CD4-positive, alpha-beta T cell treated with Interleukin-6 at 100 ng/mL for 8 hours (primary cell): ENCODE data around the gene FBXO24.

Experiments used
- DNase-seq: peaks from one replicate; pipeline ENCODE4 v3.0.0-alpha.2; 2020; ENCODE audit warnings: mixed read lengths, low spot score

FBXO24 gene

DNA sequence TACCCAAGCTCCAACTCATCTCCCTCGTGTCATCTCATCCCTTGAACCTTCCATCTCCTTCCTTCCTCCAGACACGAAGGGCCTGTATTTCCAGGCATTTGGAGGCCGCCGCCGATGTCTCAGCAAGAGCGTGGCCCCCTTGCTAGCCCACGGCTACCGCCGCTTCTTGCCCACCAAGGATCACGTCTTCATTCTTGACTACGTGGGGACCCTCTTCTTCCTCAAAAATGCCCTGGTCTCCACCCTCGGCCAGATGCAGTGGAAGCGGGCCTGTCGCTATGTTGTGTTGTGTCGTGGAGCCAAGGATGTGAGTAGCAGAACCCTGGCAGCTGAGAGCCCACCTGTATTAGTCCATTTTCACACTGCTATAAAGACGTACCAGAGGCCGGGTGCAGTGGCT is 5.5 kb downstream of the FBXO24 start:
- no peak for DNase-seq

DNA sequence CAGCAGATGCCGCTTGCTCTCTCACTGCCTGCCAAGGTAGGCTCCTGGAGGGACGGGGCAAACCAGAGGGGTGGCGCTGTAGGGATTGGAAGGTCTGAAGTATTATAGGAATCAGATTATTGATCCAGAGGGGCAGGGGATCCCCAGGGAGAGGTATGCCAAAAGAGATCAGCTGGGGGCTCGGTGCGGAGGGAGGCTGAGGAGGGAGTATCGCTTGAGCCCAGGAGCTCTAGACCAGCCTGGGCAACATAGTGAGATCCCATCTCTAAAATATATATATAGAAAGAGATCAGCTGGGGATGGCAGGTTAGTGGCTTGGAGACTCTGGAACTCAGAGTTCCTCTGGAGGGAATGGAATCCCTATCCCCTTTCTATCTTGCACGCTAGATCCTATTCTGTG is 9.1 kb downstream of the FBXO24 start:
- DNase-seq: no peak

DNA sequence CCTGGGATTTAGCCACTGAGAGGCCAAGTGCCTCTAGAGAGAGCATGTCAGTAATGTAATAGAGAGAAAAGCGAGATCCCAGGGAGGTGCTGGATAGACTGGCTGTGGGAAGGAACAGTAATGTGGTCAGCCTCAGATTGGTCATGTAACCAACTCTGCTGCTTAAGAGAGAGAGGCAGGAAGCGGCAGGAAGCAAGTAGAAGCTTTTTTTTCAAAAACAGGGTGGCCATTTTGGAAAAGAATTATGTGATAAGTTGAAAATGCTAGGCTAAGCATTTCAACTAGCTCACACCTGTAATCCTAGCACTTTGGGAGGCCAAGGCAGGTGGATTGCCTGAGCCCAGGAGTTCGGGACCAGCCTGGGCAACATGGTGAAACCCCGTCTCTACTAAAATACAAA is 12.3 kb downstream of the FBXO24 start:
- no peak for DNase-seq

GRCh38 chr7:100599911-100600729 is 14.0 kb downstream of the FBXO24 start:
- DNase-seq: no peak

GRCh38 chr7:100600730-100601038 is 14.6 kb downstream of the FBXO24 start:
- DNase-seq: no peak

DNA sequence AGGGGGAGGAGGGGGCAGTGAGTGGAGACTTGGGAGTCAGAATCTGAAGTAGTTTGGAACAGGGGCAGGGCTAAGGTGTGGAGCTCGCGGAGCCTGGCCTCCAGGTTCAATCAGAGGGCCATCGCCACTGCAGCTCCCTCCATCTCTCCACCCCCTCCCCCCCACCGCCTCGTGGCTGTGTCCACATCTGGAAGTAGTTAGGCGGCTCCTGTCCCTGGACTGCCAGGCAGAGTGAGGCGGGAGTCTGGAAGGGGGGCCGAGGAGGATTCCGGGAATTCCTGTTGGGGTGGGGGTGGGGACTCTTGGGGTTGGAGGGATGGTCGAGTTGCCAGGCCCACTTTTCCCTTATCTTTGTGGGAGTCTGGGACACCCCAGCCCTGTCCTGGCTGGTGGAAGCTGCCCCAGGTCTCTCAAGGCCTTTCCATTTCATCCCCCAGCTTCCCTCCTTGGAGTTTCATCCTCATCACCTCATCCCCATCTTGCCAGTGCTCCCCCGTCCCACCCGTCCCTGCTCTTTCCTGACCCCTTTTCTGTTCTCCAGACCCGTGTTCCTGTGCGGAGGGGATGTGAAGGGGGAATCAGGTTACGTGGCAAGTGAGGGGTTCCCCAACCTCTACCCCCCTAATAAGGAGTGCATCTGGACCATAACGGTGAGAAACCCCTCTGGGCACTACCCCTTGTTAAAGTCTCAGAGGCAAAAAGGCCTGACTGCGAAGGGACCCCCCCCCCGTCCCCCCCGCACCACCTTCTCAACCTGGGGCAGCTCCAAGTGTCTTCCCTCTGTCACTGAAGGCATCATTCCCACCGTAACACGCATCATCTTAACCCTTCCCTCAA is 17.0 kb downstream of the FBXO24 start:
- no peak for DNase-seq

DNA sequence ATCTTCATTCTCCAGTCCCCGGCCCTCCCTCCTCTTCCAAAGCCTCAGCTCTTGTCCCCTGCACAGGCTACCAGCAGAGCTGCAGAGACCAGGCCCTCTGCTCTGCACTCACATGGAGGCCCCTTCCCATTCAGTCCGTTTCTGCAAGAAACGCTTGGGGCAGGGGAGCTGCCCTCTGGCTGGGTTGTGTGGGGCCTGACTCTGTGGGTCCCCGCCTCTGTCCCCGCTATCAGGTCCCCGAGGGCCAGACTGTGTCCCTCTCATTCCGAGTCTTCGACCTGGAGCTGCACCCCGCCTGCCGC is 17.5 kb downstream of the FBXO24 start:
- DNase-seq: no peak

- DNase-seq: peak; percentile 81
Measured at GRCh38 chr7:100604028-100604975, 18.2 kb downstream of the FBXO24 start.

DNA sequence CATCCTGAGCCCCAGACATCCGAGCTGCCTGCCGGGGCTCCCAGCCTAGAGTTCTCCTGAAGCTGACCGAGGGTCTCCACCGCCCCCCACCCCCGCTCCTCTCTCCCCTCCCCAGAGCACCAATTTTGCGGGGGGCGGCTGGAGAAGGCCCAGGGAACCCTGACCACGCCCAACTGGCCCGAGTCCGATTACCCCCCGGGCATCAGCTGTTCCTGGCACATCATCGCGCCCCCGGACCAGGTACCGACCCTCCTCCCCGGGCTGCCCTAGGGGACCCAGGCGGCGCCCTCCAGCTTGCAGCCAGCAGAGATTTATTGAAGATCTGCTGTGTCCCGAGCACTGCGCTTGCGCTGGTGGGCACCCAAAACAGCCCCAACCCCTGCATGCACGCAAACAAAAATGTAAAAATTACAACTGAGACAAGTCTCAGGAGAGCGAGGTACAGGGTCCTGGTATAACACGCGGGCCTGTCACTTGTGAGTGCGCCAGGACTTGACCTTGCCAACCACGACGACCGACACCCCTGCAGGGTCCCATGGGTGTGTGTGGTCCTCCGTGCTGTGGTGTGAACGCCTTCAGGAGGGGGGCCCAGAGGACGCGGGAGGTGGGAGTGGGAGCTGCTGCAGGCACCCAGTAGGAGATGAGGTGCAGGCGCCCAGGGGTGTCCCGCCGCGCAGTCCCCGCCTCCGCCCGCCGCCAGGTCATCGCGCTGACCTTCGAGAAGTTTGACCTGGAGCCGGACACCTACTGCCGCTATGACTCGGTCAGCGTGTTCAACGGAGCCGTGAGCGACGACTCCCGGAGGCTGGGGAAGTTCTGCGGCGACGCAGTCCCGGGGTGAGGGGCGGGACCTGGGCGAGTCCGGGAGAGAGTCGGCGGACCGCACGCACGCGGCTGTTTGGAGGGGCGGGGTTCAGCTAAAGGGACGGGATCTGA is 19.1 kb downstream of the FBXO24 start:
- DNase-seq: no peak

- DNase-seq: no peak
Measured at GRCh38 chr7:100606313-100606712, 20.2 kb downstream of the FBXO24 start.

GRCh38 chr7:100607111-100607510 is 21.0 kb downstream of the FBXO24 start:
- no peak for DNase-seq

DNA sequence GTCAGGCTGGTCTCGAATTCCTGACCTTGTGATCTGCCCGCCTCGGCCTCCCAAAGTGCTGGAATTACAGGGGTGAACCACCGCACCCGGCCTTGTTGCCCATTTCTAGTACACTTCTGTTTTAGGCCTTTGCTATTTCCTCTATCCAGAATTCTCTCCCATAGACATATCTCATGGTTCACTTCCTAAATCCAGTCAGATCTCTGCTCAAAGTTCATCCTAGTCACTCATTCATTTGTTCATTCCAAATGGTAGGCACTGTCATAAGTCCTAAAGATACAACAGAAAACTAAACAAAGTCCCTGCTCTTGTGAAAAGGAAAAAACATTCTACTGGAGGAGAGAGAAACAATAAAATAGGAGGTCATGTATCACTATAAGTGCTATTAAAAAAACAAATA is 23.8 kb downstream of the FBXO24 start:
- no peak for DNase-seq

DNA sequence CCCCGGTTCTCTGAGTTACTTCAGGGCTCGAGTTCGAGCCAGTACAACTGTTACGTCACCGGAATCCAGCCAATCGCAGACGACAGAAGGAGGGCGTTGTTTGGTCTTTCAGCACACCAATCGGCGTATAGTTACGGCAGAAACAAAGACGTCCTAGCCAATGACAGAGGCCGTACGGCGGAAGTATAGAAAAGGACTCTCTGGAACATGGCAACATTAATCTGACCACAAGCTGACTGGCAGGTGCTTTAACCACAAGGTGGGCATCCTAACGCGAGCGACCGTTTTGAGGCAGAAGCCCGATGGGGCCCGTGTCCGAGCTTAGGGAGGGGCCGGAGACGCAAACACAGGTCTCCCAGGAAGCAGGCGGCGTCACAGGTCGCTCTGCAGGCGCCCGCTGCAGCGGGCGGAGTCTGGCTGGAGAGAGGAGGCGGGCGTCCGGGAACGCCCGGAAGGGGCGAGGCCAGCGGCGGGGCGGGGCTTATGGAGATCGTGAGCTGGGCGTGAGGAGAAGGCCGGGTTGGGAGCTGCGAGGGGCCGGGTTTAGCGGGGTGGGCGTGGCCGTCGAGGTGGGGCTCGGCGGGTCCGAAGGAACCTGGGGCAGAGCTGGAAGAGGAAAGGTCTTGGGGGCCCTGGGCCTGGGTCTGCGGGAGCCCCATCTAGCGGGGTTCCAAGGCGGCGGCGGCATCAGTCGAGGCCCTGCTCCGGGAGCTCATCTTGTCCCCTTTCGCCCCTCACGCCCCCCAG is 26.0 kb downstream of the FBXO24 start, which contains the start of gene MOSPD3:
TSS of gene MOSPD3 (plus strand) at position 558 of the 747 bp plus-strand sequence. CDS start 252 bp downstream, outside the sequence.
- peak; percentile 97 for DNase-seq

DNA sequence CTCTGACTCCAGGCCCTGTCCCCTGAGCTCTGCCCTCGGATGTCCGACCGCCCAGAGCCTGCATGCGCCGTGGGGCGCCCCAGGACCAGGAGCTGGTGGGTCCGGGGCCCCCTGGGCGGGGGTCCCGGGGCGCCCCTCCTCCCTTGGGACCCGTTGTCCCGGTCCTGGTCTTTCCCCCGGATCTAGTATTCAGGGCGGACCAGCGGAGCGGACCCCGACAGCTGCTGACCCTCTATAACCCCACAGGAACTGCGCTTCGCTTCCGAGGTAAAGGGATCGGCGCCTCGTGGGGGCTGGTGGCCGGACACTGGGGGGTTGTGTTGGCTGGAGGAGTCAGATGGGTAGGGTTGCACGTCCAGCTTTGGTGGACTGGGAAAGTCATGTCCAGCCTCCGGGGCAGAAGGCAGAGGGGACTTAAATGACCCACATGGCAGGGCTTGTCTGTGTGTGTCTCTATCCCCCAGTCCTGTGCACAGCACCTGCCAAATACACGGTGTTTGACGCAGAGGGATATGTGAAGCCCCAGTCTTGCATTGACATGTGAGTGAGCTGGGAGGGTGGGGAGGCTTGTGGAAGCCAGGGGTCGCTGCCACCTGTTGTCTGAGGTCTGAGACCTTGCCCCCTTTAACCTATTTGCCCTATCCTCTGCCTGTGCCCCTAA is 26.7 kb downstream of the FBXO24 start:
- no peak for DNase-seq

DNA sequence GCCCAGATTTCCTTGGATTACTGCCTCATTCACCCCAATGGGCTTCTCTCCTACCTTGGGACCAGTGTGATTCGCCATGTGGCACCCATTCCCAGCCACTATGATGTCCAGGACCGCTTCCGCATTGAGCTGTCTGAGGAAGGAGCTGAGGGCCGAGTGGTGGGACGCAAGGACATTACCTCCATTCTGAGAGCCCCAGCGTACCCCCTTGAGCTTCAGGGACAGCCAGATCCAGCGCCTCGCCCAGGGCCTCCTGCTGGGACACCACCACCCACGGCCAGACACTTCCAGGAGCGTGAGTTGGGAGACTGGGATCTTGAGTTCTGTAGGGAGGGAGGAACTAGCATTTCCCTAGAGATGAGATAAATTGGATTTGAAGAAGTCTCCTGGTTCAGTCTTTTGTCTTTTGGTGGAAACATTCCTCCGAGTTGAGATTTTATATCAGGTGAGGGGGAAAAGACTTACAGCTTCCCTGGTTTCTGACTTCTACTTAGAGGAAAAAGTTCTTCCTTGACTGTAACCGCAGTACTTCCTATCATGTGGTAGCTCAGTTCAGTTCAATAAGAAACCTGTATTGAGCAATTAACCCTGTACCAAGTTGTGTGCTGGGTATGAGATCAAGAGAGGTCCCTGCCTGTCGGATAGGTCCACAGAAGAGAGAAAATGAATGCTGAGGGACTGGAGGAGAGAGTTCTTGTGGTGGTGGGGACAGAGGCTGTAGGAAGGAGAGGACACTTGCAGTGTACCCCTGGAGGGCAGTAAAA is 27.5 kb downstream of the FBXO24 start:
- DNase-seq: no peak

GRCh38 chr7:100614308-100614861 is 28.3 kb downstream of the FBXO24 start:
- DNase-seq: no peak

DNA sequence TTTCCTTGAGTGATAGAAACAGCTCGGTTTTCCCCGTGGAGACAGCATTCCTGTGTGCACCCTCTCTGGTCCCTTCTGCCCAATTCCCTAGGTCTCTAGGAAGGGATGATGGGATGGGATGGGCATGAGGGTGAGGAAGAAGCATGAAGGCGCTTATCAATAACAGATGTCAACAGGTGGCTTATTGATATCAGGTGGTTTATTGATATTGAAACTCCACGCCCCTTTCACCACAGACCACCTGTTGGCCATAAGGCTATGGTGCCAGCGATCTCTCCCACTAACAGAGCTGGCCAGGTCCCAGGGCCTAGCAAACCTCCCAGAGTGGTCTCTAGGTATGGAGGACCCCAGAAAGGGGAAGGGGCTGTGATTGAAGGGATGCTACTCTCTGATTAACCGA is 34.1 kb downstream of the FBXO24 start:
- no peak for DNase-seq

- no peak for DNase-seq
Measured at GRCh38 chr7:100620804-100621203, 34.7 kb downstream of the FBXO24 start.

- DNase-seq: no peak
Measured at GRCh38 chr7:100621554-100621953, 35.4 kb downstream of the FBXO24 start.
